H1 (cell line): Measurements from ENCODE around the gene CD248. TPM values are rescaled to one million over a fixed set of nuclear protein-coding genes. Genes with fewer than 3 reads are reported as not detected.

Experiments used
- CREB1 ChIP-seq: IDR thresholded peaks from 2 replicates; pipeline ENCODE4 v1.6.1; 2012; ENCODE audit warnings: inconsistent platforms
- CTCF ChIP-seq, 3 experiments: IDR thresholded peaks; 1 replicate in 2 of 3; 2 replicates in 1 of 3; pipeline versions ENCODE4 v1.5.1 to v1.6.1; 2011; ENCODE audit warnings: low read length in 3 of 3, mild to moderate bottlenecking in 3 of 3, inconsistent platforms in 2 of 3, low read depth in 1 of 3, moderate library complexity in 1 of 3; ENCODE audit not compliant: insufficient read depth in 1 of 3; ENCODE audit errors: control extremely low read depth in 1 of 3
- FOSL1 ChIP-seq: IDR thresholded peaks from 2 replicates; pipeline ENCODE4 v1.6.1; 2011; ENCODE audit warnings: mild to moderate bottlenecking, low read depth, low read length, moderate library complexity; ENCODE audit not compliant: insufficient read depth
- HDAC2 ChIP-seq, 2 experiments: fragments of 300-600 bp in 1 of 2; sonication (generic) in 1 of 2; IDR thresholded peaks; 2 replicates each; pipeline ENCODE4 v1.6.1; 2011 to 2012; ENCODE audit warnings: low read depth in 2 of 2, low read length in 2 of 2, mild to moderate bottlenecking in 2 of 2, moderate library complexity in 2 of 2, borderline replicate concordance in 1 of 2, inconsistent platforms in 1 of 2
- HDAC6 ChIP-seq: IDR thresholded peaks from one replicate; pipeline ENCODE4 v1.7.1; 2012; ENCODE audit warnings: low read depth, mild to moderate bottlenecking, inconsistent platforms, low read length, moderate library complexity
- NANOG ChIP-seq: IDR thresholded peaks from 2 replicates; pipeline ENCODE4 v1.6.1; 2011; ENCODE audit warnings: low read length, low read depth, mild to moderate bottlenecking, inconsistent platforms; ENCODE audit not compliant: insufficient read depth, poor library complexity, severe bottlenecking
- NRF1 ChIP-seq: IDR thresholded peaks from 2 replicates; pipeline ENCODE4 v1.6.1; 2011; ENCODE audit warnings: mild to moderate bottlenecking, low read depth, low read length, improper control_type of control experiment
- RAD21 ChIP-seq, 2 experiments: IDR thresholded peaks in 1 of 2; conservative IDR thresholded peaks in 1 of 2; 2 replicates each; pipeline ENCODE4 v1.6.1; 2011; ENCODE audit warnings: low read depth in 2 of 2, low read length in 2 of 2, improper control_type of control experiment in 1 of 2, inconsistent platforms in 1 of 2, mild to moderate bottlenecking in 1 of 2, moderate library complexity in 1 of 2
- RFX5 ChIP-seq: IDR thresholded peaks from 2 replicates; pipeline ENCODE4 v1.6.1; 2011; ENCODE audit warnings: low read depth, low read length, improper control_type of control experiment, borderline replicate concordance
- SIN3A ChIP-seq, 2 experiments: IDR thresholded peaks in 1 of 2; conservative IDR thresholded peaks in 1 of 2; 2 replicates each; pipeline ENCODE4 v1.6.1; 2011 to 2012; ENCODE audit warnings: low read length in 2 of 2, improper control_type of control experiment in 1 of 2, low read depth in 1 of 2, mild to moderate bottlenecking in 1 of 2
- SUZ12 ChIP-seq: fragments of 200-600 bp; sonication (generic); IDR thresholded peaks from 2 replicates; pipeline ENCODE4 v1.6.1; 2012; ENCODE audit warnings: mild to moderate bottlenecking, inconsistent platforms, low read length, moderate library complexity, mixed read lengths
- TEAD4 ChIP-seq: IDR thresholded peaks from 2 replicates; pipeline ENCODE4 v1.6.1; 2012; ENCODE audit warnings: low read depth, low read length, inconsistent platforms, mixed read lengths
- YY1 ChIP-seq: IDR thresholded peaks from 2 replicates; pipeline ENCODE4 v1.6.1; 2011; ENCODE audit warnings: low read depth, mild to moderate bottlenecking, low read length
- ZNF274 ChIP-seq: IDR thresholded peaks from 2 replicates; pipeline ENCODE4 v1.7.0; 2012; ENCODE audit warnings: low read length, borderline replicate concordance; ENCODE audit errors: extremely low read depth
- polyA plus RNA-seq, 7 experiments: library from polyadenylated mRNA; depleted of rRNA in 3 of 7; stranded (reverse) in 5 of 7; unstranded in 2 of 7; fragments of >200 nt in 5 of 7; fragments of 200-250 nt in 2 of 7; gene quantifications; 1 replicate in 5 of 7; 2 replicates in 1 of 7; 4 replicates in 1 of 7; pipeline versions ENCODE4 v1.2.1 to v1.2.3, GENCODE V29; 2011 to 2013; ENCODE audit warnings: missing spikeins in 2 of 7, mixed read lengths in 2 of 7
- total RNA-seq: library from RNA; stranded (reverse); fragmentation: NEBNext Ultra II Directional; extraction: Animal tissue kit (Norgen Biotek cat#: 25700); gene quantifications from 2 replicates; pipeline ENCODE4 v1.2.1, GENCODE V29; 2021

CD248 gene
- total and polyA plus RNA-seq, 2 of the 8 experiments (the other 6 are each of a cell fraction or from before 2014, with no cell fraction given): 2.7 to 3.9 TPM

- TF ChIP-seq CTCF (IDR thresholded peaks at IDR 0.05; ENCODE audit: control extremely low read depth in 1 of 3, insufficient read depth in 1 of 3, low read depth in 1 of 3, low read length in 3 of 3) (peak; percentile 91 to 95 (median 95)), CREB1 (peak; percentile 69), NANOG (peak; percentile 31), TEAD4 (no peak), RFX5 (no peak), ZNF274 (no peak), SUZ12 (no peak), FOSL1 (no peak), SIN3A (conservative IDR thresholded peaks at IDR 0.05 in 1 of 2, IDR thresholded peaks at IDR 0.05 in 1 of 2; ENCODE audit: low read depth in 1 of 2, low read length in 2 of 2) (peak; percentile 97 to 99), NRF1 (no peak), HDAC2 (IDR thresholded peaks at IDR 0.05; ENCODE audit: borderline replicate concordance in 1 of 2, low read depth in 2 of 2, low read length in 2 of 2) (no peak), RAD21 (IDR thresholded peaks at IDR 0.05 in 1 of 2, conservative IDR thresholded peaks at IDR 0.05 in 1 of 2; ENCODE audit: low read depth in 2 of 2, low read length in 2 of 2) (peak; percentile 55 to 72), HDAC6 (no peak), YY1 (peak; percentile 57; the same call in 1 of the 2 replicates)
Measured at GRCh38 chr11:66282468-66283455, 34.1 kb downstream of the CD248 start (continued).
